ENCODE measurements around the gene MYO5A.
"Not testable (repeated sequence)": the region's sequence is repeated elsewhere in the genome, so short reads cannot be mapped to it uniquely, and the experiment has no call there.

MYO5A gene

DNA sequence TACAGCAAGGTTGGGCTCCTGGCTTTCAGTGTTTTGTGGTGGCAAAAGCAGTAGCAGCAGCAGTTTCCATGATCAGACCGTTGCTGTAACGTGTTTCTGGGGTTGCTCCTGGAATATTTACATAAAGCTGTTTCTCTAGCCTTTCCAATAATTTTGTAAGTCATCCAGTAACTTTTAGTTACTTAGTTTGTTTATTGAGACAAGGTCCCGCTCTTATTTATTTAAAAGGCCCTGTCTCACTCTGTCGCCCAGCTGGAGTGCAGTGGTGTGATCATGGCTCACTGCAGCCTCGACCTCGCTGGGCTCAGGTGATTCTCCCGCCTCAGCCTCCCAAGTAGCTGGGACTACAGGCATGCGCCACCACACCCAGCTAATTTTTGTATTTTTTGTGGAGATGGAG lies 8.8 kb upstream of the MYO5A start:
- no peak for DNase-seq

GRCh38 chr15:52532427-52532826 lies 3.7 kb upstream of the MYO5A start:
- DNase-seq, result no peak

- DNase-seq, result no peak
Observed at GRCh38 chr15:52529940-52530339, 1.3 kb upstream of the MYO5A start.

DNA sequence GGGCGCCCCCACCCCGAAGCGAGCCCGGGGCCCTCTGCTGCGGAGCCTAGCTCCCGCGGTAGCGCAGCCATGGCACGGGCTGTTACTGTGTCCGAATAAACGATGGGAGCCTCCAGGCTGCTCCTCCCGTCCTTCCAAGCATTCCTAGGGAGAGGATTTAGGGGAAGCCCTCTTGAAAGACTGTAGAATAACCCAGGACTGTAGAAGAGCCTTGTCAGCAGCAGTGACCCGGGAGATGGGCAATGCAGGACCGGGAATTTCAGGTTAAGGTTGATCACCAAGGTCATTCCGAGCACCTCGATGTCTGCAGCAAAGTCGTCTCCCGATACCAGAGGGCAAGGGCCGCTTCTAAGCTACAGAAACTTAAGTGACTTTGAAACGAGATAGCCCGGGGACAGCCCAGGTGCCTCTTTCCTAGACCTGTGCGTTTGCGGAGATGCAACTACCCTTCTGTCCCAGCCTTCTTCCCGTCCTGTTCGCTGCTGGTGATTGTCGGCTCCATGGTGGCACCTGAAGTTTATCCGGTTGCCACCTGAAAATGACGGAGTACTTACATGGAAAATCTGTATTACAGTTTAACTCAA lies 753 bp upstream of the MYO5A start:
- DNase-seq, result peak; percentile 39

- peak; percentile 69 for DNase-seq
Observed at GRCh38 chr15:52527911-52528563, 643 bp downstream of the MYO5A start.

DNA sequence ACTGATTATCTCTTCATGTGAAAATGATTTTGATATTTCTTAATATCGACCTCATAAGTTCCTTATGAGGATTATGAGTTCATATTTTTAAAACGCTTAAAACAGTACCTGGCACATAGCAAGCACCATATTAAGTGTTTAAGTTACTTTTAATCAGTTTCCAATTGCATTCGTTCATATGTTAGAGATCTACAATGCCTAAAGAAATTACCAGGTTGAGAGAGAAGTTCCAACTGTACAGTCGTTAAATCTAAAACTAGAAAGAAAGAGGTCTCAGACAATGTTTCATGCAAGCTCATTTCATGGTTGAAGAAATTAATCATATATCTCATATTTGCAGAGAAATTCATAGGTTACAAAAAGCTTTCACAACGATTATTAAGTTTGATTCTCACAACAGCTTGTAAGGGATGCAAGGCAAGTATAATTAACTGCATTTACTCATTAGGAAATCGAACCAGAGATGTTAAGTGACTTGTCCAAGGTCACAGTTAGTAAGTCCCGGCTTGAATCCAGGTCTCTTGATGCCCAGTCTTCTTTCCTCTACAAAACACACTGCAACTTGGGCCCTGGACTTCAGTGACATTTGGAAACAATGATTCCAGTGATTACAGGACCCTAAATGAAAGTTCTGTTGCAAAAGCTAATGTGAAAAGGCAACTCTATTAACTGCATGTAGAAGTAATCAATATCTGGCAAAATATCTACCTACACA lies 1.3 kb downstream of the MYO5A start:
- no peak for DNase-seq

DNA sequence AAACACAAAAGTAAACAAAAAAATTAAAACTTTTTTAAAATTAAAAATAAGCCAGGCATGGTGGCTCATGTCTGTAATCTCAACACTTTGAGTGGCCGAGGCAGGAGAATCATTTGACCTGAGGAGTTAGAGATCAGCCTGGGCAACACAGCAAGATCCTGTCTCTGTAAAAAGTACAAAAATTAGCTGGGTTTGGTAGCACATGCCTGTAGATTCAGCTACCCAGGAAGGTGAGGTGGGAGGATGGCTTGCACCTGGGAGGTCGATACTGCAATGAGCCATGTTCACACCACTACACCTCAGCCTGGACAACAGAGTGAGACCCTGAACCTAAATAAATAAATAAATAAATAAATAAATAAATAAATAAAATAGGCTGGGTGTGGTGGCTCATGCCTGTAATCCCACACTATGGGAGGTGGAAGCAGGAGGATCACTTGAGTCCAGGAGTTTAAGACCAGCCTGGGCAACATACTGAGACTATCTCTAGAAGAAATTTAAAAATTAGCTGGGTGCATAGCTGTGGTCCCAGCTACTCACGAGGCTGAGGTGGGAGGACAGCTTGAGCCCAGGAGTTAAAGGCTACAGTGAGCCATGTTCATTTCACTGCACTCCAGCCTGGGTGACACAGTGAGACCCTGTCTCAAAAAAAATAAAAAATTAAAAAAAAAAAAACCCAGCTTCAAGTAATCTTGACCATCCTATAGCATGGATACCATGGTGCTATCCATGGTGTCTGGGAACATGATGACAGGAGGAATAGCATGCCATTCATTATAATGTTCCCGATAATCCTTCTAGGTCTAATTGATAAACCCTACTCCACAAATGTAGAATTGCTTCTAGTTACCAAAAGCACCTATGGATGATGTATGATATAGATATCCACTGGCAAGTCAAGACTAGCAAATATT lies 4.2 kb downstream of the MYO5A start:
- no peak for DNase-seq

DNA sequence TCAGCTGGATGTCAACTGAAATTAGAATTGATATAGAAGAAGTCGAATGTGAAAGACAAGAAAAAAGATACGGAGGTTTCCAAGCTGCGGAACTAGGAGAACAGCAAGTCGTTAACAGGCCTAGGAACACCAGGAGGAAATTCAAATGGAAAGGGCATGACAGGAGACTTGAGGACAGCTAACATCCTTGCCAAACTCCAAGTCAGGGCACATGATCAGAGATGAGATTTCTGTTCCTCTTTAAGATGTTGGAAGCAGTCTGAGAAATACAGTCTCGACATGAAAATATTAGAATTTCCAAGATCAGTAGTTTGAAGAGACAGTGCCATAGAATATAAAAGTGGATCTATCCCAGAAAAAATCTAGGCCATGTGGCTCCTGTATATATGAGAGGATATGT lies 5.0 kb downstream of the MYO5A start:
- DNase-seq, result no peak

GRCh38 chr15:52523192-52523591 lies 5.5 kb downstream of the MYO5A start:
- no peak for DNase-seq

DNA sequence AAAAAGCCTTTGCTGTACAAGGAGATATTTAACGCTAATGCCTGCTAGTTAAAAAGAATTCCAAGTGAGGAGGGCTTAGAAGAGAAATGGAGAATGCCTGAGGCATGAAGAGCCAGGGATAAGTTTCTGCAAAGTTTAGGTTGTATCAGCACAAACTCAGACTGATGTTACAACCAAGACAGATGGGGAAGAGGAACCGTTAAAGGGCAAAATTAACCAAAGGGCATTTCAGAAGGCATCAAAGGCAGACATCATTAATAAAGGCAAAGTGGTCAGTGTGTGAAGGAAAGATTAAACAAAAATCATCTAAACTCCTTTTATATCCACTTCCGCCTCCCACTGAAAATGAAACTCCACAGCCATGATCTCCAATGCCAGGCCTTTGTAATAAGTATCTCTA lies 7.0 kb downstream of the MYO5A start:
- no peak for DNase-seq

GRCh38 chr15:52520421-52520820 lies 8.3 kb downstream of the MYO5A start:
- DNase-seq, result no peak

DNA sequence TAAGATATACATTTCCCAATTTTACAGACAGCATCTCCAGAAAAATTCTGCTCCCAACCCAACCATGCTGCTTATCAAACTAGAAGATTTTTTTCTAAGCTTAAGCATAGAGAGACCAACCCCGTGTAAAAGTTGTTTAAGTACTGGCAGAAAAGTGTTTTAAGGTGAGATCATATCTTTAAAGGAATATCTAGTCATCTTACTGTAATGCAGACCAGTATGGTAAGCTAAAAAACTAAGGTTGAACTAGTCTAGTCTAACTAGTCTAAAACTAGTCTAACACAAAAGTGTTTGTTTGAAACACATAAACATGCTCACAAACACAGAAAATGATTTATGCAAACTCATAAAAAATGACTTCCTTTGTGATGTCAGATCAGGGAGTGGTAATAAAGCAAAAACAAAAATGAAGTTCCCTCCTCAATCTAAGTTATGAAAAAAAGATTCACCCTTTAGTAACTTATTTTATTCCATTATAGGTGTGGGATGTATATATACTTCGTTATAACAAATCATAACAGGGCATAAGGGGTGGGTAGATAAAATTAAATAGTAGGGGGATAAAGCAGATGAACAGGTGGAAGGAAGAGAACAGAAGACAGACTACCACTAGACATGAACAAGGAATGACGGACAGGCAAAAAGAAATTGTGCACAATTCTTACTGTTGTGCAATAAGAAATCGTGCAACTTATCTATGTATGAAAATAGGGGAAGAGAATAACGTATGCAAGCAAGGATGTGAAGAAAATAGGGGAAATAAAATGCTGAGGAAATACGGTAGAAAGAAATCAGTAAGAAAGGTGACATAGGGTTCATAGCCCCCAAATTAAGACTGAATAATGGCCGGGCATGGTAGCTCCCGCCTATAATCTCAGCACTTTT lies 10.0 kb downstream of the MYO5A start:
- DNase-seq, result no peak

GRCh38 chr15:52517014-52517413 lies 11.7 kb downstream of the MYO5A start:
- DNase-seq, result no peak

- no peak for DNase-seq
Observed at GRCh38 chr15:52515343-52515742, 13.3 kb downstream of the MYO5A start.

GRCh38 chr15:52514482-52514881 lies 14.2 kb downstream of the MYO5A start:
- no peak for DNase-seq

- not testable (repeated sequence) for DNase-seq
Observed at GRCh38 chr15:52512869-52513268, 15.8 kb downstream of the MYO5A start.

GRCh38 chr15:52511084-52511483 lies 17.6 kb downstream of the MYO5A start:
- DNase-seq, result no peak

DNA sequence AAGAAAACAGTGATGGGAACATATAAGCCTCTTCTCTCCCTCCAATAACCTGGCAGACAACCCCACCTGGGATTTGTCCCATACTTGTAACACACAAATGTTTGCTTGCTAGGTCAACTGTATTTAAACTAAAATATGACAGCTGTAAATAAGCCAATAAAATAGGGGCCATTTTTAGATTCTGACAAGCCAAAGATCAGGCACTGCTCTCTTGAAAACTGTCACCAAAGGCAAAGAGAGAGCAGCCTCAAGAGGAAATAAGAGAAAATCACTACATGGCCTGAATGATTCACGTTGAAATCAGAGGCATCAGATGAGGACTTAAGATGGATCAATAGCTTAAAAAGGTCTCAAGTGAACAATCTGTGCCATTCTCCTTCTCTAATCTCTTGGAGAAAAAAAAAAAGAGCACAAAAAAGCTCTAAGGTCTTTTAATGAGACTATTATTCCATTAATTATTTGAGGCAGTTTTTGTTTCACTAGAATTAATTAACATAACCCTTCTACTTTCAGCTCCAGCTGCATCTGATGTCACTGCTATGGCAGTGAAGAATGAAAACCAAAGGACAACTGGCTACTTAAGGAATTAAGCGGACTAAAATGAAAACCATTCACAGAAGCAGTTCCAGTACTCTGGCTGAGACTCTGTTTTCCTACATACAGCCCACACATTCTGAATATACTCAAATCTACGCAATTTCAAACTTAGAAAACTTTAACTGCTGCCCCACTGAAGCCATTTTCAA lies 19.0 kb downstream of the MYO5A start:
- no peak for DNase-seq

GRCh38 chr15:52506549-52506948 lies 22.1 kb downstream of the MYO5A start:
- no peak for DNase-seq

GRCh38 chr15:52505151-52505550 lies 23.5 kb downstream of the MYO5A start:
- no peak for DNase-seq

- no peak for DNase-seq
Observed at GRCh38 chr15:52503788-52504496, 24.7 kb downstream of the MYO5A start.
